HG02943 (cell line): Measurements from ENCODE around the gene BCL11B.

Experiments used
- ATAC-seq: cut with Tn5 transposase; IDR thresholded peaks from one replicate; pipeline ENCODE4 v1.9.1; 2021; ENCODE audit warnings: mild to moderate bottlenecking, low read depth, moderate library complexity; ENCODE audit not compliant: unreplicated experiment

BCL11B gene

DNA sequence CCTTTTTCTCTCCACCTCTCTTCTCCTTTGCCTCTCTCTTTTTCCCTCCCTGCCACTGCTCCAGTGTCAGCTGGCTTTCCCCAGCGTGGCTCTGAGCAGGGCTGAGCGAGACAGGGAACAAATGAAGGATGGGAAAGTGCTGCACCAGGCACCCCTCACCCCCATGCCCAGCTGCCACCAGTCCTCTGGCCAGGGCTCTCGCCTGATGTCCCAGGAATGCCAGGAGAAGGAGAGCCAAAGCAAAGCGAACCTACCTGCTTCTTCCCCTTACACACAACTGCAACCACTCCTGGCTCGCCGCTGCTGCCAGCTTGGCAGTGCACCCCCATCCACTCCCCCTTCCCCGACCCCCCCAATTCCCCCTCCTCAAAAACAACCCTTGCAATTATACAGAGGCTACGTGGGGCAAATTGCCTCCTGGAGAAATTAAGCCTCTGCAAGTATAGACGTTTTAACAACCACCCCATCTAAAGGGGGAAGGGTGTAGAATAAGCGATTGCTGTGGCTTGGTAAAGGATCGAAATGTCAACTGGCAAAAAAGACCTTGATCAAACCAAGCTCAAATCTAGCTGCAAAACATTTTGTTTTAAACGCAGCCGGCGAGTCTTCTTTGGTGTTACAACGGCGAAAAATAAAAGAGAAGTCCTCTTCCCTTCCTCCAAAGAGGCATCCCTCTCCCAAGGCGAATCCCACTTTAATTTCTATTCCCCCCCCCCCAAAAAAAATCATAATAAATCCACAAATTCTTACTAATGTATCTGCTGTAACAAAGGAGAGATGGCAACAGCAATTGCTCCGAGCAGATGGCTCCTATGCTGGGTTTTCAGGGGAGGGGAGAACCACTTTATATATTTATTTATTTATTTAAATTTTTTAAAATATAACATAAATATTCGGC, 2.9 kb downstream of the BCL11B start:
- ATAC-seq: no peak

DNA sequence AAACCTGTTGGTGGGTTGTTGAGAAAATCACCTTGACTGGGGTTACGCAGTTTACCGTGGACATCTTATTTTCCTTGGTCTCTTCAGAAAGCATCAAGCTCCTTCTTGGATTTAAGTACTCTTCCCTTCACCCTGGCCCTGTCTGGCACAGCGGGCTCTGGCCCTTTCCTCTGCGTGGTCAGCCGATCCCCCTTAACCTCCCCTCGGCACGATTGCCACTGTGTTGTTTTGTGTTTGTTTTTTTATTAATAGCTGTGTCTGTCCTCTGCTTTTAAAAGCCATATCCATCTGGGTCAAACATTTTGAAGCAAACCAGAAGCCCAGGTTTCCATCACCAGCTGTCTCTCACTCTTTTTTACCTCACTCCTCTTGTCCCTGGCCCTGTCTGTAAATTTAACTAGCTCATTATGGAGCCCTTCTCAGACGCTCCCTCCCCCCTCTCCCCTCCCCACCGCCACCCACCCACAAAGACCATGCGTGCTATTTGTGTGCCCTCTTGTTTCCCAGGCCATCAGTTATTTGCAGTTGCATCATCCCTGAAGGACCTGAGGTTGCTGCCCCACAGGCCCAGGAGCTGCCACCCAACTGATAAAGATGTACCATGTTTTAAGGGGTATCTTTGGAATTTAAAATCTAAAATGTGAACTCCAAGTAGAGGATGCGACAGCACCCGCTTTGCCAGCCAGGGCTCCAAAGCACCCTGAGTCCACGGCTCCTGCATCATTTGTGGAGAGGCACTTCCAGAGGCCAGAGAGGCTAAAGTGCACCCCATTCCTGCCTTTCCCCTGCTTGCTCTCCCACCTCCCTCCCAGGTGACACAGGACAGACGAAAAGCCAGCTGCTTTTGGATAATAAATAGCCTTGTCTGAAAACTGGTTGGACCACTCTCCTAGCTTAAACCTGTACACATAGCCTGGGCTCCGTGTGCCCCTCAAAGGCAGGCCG, 3.9 kb downstream of the BCL11B start:
- ATAC-seq: no peak

DNA sequence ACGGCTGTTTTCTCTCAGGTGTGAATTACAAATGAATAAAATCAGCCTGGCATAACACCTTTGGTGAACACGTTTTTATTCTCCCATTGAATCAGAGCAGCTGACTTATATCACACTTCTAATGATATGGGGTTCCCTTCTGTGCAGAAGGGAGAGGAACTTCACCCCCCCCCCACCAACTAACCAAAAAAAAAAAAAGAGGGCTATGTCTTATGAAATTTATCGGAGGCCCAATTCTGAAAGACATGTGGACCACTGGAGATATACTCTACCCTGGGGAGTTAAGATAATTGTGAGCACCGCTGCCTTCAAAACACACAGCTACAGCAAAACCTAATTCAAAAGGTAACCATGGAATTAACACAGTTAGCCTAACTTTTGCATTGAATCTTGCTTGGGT, 4.6 kb downstream of the BCL11B start:
- no peak for ATAC-seq

DNA sequence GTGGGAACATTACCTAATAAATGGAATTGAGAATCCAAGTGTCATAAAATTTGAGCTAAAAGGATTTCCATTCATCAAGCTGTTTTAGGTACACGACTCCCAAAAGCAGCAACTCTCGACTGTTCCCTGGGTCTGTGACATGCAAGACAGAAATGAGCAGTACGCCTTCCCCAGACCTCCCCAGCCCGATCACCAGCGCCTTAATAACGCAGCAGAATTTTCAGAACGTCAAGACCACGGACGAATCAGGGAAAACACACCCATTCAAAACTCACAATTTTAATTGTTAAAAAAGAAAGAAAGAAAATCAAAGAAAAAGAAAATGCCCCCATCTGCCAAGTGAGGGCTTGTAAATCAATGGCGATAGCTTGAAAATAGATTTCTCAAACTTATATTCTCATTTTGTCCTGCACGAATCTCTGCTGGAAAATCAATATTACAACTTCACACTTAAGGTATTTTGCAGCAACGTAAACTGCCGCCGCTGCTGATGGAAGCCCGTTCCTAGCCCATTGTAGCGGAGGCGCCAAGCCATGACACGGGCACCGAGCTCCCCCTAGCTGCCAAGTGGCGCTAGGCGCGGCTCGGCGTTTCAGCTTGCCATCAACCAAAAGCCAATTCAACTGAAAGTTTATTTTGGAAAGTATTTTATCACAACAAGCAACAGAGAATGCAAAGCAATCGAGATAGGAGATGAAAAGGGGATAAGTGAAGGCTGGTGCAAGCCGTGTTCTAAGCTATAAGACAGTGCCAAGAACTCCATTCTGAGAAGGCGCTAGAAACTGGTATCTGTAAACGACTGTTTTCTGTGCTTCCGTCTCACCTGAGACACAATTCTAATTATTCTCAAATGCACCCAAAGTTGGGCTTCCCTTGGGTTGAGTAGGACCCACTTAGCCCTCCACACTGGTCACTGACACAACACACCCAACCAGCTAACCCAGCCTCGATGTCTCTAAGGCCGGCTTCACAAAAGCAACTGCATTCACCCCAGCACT, 5.5 kb downstream of the BCL11B start:
- ATAC-seq: no peak

DNA sequence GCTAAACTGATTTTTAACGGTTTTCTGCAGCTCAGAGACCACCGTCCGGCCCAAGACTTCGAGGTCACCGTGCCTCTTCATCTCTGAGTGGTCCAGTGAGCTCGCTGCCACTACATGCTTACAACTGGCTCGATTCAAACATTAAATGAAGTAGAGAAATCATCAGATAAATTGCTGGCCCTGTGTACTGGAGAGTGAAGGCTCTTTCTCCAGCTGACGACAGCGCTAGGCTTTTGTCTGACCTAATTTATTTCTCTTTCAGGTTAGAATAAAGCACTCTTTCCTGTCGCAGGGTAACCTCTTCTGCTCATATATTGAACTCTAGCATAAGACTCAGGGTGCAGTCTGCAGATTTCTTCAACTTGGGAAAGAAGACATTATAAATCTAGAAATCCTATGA, 6.4 kb downstream of the BCL11B start:
- no peak for ATAC-seq

DNA sequence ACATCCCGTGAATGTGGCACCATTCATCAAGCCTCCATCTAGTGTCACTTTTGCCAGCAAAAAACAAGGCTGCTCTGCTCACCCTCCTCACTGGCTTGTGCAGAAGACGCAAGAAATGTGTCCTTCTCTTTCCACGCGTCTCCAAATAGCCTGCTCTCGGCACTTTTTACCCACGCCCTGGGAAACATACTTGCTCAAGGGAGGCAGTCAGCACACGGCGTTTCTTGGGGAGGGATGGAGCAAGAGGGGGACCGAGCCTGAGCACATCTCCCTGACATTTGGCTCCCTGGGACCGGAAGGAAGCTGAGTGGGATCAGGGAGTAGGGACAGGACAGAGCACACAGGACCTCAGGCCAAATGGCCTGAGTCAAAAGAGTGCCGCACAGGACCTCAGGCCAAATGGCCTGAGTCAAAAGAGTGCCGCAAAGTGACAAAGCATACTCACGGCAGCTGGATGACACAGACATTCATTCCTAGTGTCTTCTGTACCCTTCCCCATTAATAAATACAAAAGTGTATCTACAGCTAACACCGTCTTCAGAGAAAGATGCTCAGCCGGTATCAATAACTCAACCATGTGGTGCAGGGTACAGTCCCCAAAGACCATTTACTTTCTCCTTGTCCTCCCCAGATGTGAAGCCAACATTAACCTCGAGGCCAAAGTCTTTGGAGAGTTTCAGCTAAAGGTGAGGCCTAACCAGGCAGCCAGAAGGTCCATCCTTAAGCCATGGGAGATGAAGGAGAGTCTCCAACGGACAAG, 7.1 kb downstream of the BCL11B start:
- ATAC-seq: no peak

DNA sequence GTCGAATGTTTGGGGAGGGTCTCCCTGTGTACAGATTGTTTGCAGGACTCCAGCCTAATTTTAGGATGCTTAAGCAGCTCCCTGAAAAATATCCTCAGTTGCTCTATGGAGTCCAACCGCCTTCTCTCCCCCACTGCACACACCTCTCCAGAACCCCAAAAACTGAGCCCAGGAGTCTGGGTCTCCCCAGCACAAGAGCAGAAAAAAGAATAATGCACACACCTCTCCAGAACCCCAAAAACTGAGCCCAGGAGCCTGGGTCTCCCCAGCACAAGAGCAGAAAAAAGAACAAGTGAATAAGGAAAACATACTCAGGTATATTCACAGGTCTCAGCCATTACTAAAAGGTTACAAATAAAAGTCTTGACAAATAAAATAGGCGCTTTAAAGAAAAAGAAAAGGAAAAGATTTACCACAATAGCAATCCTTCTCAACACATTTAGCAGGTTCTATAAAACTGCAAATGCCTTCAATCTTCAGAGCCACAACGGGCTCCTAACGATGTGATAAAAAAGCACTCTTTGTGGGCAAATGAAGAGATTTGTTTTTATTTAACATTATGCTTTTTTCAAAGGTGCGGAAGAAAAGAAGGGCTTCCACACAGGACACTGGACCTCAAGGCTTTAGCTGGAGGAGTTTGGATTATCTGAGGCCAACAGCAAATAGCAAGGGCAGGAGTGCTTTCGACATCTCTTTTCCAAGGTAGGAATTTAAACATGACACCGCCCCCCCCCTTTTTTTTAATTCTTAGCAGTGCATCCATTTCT, 8.2 kb downstream of the BCL11B start:
- no peak for ATAC-seq

DNA sequence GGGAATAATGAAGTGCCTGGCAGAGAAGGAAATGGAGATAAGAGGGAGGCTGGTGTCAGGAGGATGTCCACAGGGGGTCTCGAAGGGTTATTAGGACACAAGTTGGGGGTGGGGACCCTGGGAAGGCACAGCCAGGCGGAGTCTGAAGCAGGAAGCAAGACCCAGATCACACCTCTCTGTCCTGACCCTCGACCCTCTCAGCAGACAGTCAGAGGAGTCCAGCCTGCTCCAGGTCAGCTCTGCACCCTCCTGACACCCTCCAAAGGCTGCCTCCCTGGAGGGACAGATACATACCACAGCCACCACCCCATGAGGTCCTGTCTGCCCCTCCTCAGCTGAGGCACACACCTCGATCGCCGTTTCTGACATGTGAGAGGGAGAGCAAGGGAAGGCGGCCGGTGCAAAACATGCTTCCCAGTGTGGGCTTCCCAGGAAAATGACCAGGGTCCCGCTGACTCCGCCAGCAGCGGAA, 9.0 kb downstream of the BCL11B start:
- ATAC-seq: no peak

DNA sequence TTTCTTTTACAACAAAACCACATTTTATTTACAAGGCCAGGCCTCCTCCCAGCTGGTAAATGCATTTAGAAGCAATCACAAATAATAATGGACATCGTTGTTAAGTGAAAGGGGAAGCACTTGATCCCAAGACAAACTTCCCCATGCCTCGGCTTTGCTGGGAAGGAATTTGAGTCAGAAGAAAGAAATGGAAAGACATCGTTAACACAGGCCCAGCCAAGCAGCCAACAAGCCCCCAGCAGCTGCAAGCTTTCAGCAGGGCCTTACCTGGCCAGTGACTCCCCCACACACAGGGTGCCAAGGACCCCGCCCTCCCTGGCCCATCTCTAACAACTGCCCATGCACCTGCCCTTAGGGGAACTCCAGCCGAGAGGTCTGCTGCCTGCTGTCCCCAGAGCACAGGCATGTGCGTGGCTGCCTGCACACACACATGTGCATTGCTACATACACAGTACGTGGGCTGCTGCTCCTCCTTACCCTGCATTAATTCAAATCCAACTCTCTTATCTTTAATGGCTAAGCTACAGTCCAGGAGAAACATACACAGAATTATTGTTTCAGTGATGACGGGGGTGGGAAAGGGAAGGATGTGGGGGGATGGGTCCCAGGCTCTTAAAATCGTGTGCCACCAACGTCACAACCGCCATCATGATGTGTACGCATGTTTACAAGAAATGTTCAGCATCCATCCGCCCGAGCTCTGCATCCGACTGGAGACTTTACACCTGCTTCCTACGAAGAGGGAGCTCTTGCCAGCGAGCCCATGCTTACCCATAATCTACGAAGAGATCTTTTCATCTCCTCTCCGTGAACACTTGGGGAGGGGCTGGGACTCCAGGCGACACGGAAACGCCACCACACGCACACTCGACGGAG, 9.8 kb downstream of the BCL11B start:
- no peak for ATAC-seq

DNA sequence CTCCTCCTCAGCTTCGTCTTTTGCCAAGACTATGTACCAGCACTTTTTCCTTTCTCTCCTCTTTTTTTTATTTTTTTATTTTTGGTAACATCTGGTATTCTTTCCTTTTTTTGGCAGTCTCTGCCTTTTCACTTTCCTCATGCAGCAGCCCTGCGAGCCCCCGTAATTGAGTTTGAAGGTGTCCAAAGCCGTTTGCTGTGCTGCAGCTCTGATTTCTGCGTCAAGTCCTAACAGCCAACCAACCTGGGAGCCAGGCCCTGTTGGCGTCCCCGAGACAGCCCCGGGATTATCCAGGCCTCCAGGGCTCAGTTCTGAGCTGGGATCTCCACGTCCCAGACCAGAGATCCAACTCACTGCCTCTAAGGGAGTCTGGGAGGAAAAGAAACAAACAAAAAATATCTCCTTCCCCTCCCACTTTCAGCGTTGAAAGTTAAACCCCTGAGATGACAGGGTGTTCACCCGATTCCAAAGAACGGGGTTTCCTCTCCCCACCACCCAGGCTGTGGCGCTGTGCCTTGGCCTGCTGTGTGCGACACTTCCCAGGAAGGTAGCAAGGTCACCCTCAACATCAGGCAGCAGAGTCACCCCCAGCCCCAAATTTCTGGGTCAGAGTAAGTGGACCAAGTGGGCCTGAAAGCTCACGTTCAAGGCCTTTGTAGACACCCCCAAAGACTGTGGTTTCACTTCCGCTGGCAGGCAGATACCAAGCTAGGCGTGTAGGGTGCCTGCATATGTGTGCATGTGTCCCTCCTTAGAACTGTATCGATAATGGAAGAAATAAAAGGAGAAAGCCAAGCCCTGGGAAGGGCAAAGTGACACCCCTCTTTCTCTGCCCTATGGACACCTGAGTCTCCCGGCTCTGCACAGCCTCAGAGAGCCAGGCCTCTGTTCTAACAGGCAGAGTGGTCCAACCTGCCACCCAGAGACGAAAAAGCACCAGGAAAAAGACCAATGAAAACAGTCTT, 11.1 kb downstream of the BCL11B start:
- ATAC-seq: no peak

DNA sequence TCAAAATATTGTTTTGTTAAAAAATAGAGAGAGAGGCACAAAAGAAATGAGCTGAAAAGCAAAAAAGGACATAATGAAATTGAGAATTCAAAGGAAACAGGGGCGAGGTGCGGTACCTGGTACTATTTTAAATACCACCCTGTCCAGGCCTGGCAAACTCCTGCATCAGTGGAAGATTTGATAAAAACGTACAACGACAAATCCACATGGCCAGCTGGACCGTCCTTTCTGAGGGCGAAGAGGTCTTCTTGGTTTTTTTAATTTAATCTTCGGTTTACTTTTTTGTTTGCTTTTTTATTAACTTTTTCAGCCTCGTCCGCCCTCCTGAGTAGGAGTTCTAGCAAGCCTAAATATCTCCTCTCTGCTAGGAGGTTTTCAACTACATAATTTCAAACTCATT, 11.9 kb downstream of the BCL11B start:
- ATAC-seq: no peak

DNA sequence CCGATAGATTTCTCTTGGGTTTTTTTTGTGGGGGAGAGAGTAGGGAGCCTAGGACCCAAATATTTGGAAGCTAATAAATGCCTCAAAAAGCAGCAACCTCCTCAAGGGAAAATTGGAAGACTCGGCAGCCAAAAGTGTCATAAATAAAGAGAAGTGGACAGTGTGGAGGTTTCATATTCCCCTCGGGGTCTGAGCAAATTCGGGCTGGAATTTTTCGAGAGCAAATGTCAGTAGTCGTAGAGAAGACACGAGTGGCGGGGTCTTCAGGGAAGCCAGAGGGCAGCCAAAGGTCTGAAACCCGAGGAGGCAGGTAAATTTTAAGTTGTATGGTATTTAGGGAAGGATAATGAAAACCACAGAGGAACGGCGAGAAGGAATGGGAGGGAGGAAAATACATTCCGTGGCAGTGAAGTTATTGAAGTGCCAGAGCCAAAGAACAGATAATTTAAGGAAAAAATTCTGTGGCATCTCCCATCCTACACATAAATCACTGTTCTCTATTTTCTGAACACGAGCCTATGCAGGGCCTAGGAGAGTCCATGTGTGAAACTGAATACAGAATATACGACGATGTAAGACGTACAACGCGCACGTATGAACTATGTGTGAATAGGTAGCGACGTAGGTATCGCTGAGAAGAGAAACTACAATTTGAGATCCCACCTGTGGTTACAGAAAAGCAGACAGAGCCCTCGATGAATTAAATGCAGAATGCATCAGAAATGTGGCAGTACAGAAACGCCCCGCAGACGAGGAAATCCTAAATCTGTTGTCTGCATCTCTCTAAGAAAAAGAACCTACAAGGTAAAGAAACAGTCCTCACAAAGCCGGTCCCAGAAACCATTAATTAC, 12.9 kb downstream of the BCL11B start:
- ATAC-seq: no peak

DNA sequence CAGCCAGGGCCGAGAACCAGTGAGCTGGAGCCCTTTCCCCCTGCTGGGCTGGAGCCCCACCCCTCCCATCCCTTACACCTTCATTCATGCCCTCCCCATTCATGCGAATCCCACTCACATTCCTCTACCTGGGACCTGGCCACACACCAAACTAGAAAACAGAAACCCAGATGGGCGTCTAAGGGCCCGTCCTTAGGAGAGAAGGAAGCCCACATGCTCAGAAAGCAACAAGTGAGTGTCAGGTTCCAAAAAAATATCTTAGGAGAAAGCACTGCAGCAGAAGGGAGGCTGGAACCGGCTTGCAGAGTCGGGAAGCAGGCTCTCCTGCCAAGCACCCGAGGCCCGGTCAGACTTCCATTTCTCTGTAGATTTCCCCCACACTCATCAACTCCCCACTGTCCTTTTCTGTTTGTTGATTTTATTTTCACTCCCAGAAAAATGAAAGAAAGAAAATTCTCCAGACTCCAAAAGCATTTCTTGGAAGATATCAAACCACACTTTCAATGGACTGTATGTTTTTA, 13.6 kb downstream of the BCL11B start:
- no peak for ATAC-seq

DNA sequence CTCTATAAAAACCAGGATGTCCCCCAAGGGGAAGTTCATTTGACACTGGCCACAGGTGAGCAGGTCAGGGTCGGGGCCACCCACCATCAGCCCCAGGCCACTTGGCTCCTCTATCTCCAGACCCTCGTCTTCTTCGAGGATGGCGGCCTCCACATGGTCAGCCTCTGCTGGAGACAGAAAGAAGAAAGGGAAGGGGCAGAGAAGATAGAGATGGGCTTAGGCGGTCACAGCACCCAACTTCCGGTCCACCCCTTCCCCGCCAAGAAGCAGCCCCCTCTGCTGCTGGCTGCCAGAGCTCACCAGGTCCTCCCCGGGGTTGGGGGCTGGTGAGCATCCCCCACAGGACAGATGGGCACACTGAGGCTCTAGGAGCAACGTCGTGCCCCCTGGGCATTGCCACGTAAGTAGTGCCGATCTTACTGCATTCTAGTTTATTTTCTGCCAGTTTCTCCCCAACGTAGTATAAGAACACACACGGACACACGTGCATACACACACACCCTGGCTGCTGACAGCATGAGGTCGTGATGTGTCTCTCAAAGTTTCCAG, 14.2 kb downstream of the BCL11B start:
- ATAC-seq: no peak

DNA sequence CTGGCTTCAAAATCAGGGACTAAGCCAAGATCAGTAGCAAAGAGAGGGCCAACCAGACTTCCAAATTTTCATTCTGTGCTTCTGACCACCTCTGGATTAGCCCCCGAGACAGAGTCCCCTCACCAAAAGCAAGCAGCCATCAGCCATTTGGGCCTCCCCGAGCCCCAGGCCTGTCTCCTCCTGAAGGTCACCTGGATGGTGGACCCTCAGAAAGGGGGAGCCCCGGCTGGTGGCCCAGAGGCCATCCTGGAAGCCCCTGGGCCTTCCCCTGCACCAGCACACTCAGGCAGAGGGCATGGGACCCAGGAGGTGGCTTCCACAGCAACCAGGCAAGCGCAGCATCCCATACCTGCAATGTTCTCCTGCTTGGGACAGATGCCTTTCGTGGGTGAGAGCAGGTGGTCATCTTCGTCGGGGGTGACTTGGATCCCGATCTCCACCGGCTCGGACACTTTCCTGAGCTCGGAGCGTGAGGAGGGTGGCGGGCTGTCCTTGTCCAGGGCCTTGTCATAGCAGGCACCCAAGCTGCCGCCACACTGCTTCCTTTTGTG, 14.8 kb downstream of the BCL11B start:
- no peak for ATAC-seq
